ENCODE measurements around the gene DSCAML1. TPM values are rescaled to one million over a fixed set of nuclear protein-coding genes. Genes with fewer than 3 reads are reported as not detected.

The DSCAML1 gene
- total RNA-seq, 1 donor from 2014 or later, result 6.1 TPM

DNA sequence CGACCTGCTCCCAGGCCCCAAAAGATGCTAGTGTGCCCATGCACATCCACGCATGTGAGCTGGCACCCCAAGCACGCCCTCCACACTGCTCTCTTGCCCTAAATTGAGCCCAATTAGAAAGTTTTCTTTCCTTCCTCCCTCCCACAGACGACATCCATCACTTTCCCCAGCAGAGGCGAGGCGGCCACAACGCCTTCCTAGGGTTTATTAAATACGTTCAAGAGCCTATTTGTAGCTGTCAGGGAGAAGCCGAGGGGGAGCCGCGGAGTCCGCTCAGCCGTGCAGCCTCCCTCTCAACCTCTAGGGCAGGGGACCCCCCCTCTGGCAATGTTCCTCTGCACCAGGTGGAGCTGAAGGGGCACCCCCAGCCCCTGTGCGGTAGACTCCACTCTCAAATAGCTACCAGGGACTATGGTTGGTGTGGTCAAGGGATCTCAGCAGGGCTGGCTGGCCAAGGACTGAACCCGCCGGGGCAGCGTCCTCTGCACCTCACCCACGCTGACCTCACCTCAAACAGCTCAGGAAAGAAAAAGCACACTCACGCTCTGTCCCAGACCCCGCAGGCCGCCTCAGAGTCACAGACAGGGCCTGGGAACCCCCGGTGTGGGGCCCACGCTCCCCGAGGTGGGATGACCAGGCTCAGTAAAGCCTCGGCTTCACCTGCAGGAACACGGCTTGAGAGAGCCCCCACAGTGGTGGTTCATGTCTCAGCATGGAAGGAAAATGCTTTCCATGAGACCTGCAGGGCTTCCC, 152.4 kb downstream of the DSCAML1 start:
- FAIRE-seq, result no peak
- DNase-seq (ENCODE audit: low spot score in 2 of 2), result no peak

DNA sequence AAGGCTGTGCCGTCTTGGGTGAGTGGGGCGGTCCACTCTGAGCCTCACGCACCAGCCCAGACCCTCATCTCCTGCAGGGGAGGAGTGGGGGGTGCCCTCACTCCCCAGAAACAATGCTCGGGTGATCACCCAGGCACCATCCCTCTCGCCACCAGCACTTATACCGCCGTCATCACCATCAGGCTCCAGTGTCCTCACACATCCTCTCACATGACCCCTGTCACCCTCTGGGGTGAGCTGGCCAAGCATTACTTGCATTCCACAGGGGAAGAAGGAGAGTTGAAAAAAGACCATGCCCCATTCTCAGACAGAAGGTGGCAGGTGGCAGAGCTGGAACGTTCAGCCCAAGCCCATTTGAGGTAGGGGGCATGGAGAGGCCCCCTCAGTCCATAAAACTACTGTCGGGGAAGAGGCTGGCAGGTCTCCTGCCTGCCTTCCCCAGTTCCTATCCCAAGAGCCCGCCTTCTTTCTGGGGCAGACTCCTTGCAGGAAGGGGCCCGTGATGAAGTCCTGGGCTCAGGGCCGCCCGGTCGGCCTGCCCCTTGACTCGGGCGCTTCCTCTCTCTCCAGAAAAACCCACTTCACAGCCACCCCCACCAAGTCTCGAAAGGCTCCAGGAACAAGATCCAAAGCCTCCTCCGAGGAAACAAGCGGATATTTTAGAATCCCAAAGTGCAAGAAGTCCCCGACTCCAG, 153.3 kb downstream of the DSCAML1 start:
- DNase-seq (ENCODE audit: low spot score in 2 of 2), result no peak

DNA sequence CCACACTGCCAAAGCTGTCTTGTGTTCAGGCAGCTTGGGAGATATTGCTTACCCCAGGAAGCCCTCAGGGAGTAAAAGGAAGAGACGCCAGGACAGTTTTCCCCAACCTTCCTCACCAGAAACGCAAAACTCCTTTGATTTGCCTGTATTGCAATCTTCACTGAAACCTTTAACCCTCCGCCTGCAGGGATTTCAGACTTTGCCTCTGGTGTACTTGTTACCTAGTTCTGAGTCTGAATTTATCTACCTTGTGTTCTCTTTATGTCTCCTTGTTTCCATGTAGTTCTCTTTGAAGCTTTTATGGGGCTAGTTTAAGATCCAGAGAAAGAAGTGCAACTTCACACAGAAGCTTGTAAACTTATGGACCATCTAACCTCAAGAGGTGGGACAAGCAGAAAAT, 154.2 kb downstream of the DSCAML1 start:
- FAIRE-seq (no peak), DNase-seq (ENCODE audit: low spot score in 2 of 2) (no peak)

More for the DNA sequence above, 153.3 kb downstream of the DSCAML1 start:
- no peak for FAIRE-seq

DNA sequence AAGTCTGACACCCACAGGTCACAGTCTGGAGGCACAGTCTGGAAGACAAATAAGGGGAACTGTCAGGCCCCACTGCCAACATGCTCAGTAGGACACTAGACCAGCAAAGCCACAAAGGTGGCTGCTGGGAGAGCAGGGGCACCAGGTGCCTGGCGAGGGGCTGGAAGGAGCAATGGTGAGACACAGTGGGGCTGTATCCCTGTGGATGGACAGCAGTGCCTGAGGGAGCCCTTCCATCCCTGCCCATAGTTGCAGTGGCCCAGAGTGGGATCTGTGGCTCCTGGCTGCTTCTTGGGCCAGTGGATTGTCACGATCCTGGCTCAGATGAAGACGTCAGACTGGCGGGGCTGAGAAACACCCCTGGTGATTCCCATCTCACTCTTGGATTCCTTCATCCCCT, 154.6 kb downstream of the DSCAML1 start:
- no peak for DNase-seq (ENCODE audit: low spot score in 2 of 2)

DNA sequence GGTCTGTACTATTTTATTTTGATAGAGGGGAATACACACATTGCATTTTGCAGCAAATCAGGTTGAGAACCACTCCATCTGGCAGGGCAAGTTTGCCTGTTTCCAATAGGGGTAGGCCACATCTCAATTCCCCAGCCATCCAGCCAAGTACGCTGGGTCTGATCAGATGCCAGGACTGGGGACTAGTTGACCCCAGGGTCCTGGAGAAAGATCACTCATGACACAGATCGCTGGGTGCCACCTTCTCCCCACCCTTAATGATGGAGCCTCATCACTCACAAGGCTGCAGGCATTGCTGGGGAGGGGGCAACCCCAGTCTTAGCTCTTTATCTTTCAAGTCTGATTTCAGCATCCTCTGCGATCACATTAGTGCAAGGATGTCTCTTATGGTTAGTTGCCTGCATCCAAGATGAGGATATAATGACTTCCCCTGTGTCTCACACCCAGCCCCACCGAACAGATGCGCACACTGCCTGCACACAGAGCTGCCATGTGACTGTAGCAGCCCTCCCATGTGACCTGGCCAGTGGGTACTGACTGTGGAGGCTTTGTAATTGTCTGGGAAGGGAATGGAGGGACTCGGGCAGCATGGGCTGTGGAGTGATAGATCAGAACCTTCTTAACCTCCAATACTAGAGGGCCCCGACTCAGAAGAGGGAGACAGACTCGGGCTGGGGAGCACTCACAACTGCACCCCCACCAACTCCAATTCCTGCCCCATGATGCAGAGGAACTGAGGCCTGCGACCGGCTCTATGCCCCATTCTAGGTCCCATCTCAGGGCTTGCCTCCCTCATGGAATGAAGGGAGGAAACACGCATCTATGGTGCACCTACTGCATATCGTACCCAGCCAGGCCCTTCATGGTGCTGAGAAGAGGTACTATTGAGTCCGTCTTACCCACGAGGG, 155.8 kb downstream of the DSCAML1 start:
- FAIRE-seq, result no peak

More for the DNA sequence above, 154.6 kb downstream of the DSCAML1 start:
- no peak for FAIRE-seq

DNA sequence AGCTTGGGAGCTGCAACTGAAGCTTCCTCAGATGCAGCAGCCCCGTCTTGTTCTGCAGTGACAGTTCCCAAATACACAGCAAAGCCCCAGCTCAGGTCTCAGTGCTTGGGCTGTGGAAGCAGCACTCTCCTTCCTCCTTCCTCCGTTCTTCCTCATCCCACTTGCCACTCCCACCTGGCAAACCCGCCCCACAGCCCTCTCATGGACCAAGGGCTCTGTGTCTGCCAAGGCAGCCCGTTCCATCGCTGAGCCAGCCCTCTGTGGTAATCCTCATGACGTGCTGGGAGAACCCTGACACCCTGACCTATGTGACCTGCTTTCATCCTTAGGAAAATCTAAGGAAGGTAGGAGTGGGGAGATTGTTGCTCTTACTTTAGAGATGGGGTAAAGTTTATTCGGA, 157.0 kb downstream of the DSCAML1 start:
- FAIRE-seq (no peak), DNase-seq (ENCODE audit: low spot score in 2 of 2) (no peak)

More for the DNA sequence above, 155.8 kb downstream of the DSCAML1 start:
- DNase-seq (ENCODE audit: low spot score in 2 of 2), result peak; percentile 66

DNA sequence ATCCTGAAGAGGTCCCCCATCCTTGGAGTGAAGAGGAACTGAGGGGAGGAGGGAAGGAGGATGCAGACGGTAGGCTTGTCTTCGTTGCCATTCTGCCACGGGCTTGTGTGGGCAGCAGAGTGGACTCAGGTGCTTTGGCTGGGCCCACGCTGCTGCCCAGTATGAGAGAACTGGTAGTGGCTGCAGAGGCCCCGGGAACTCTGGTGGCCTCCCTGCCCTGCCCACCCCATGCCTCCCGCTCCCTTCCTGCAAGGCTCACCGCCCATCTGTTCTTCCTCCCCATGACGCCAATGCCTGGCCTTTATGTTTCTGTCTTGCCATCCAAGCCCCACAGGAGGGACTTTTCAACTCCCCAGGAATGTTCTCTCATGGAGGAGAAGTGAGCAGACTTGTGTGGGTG, 157.4 kb downstream of the DSCAML1 start:
- FAIRE-seq (no peak), DNase-seq (ENCODE audit: low spot score in 2 of 2) (no peak)

DNA sequence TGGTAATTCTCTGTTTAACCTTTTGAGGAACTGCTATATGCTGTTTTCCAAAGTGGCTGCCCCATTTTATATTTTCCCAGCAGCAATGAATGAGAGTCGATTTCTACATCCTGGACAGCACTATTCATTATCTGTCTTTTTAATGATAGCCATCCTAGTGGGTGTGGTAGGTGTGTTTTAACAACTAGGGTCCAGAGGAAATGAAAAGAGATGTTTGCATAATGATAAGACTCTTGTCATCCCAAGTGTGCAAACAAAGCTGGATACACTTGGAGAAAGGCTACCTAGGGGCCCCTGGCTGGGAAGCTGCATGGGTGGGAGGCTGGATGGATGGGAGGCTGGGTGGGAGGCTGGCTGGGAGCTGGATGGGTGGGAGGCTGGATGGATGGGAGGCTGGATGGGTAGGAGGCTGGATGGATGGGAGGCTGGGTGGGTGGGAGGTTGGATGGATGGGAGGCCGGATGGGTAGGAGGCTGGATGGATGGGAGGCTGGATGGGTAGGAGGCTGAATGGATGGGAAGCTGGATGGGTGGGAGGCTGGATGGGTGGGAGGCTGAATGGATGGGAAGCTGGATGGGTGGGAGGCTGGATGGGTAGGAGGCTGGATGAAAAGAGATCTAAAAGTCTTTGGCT, 158.0 kb downstream of the DSCAML1 start:
- DNase-seq (ENCODE audit: low spot score in 2 of 2) (no peak), FAIRE-seq (no peak)

DNA sequence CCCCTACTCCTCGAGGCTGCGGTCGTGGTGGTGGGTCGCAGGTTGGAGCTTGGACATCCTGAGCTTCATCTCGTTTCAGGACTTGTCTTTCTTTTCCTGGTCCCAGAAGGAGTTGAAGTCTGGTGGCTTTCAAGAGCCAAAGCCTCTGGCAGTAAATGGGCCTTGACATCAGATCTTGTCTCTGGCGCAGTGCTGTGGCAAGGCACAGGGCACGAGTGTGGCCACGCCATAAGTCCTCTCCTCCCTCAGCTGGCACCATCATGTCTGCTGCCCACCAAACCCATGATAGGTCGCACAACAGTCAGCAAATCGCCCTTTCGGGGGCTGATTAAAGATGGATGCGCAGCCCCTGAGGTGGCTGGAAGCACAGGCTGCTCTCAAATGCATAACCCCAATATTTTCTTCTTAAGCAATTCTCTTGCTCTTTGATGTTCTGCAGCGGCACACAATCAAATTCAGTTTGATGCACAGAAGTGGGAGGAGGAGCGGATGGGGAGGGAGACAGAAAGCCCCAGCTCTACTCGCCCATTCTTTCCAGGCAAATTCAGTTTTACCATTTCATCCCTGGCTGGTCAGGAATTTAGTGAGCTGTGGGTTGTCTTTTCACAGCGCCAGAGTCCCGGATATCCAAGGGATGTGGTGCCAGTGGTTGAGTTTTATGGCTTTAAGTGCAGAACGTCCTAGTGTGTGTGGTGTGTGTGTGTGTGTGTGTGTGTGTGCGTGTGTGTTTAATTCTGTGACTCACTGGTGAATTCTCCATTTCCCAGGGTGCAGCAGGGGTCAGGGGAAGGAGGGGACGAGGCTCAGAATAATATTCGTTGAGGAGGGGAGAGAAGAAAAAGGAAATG, 162.0 kb downstream of the DSCAML1 start:
- DNase-seq (ENCODE audit: low spot score in 2 of 2), result no peak
- no peak for FAIRE-seq

DNA sequence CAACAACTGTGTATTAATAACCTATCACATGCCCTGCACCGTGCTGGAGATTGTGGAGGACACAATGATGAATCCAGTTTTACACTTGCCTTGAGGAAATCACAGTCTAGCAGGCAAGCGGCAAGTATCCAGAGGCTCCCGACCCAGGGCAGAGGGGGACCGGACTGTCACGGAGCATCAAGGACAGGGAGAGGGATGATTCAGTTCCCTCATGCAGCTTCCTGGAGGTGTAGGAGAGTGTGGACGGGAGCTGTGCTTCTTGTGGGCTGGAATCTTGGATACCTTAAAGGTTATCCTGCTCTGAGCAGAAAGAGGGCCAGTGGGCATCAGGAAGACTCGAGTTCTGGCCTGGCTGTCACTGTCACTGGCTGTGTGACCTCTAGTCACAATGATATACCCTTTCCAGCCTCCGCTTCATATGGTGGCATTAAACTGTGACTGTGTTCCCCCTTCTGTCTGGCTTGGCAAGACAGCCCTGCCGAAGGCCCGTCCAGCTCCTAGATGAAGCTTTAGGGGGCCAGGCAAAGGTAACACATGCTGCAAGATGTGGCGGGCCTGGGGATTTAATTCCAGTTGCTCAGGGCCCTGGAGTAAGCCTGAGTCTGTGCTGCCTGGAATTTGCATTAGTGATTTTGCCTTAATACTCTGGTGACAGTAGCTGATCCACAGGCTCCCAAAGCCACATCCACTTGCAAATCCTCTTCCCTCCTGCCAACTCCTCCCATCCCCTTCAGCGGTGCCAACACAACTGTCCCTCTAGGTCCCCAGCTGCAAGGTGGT, 162.8 kb downstream of the DSCAML1 start:
- no peak for FAIRE-seq
- DNase-seq (ENCODE audit: low spot score in 2 of 2), result no peak

DNA sequence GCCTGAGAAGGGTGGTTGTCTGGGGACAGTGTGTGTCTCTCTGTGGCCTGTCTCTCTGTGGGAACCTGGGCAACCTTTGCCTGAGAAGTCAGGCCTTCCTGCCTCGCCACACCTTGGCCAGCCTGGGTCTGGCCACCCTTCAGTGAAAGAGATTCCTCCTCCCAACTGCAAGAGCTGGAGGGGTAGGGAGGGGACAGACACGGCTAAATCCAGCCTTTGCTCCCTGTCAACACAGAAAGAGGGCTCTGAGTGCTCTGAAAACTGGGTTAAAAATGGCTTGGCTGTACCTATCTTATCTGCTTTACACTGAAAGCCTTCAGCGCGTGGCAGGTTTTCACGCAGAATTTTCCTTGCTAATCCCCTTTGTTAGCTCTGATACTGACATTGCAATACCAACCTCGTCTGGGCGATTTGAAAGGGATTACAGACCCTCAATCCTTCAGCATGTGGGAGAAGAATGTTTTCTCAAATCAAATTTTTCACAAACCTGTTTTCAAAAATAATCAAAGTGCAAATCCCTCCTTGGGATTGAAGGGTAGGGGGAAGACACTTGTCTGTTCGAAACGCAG, 163.7 kb downstream of the DSCAML1 start:
- DNase-seq (ENCODE audit: low spot score in 2 of 2), result no peak

DNA sequence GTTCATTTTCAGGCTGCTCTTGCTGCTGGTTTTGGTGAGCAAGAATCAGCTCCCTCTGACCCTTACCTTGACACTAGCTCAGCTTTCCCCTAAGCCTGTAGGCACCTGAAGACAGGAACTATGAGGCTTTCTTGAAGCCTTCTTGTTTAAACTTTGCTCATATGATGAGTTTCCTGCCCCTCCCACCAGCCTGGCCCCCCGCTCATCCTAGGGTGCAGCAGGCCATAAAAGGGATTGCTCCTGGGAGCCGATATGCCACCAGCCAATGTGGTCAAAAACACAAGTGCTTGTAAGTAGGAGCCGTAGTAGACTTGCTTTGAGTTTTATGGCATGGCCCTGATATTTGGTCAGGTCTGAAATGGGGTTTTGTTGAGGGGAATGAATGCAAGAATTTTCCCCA, 164.7 kb downstream of the DSCAML1 start:
- DNase-seq (ENCODE audit: low spot score in 2 of 2) (no peak), FAIRE-seq (no peak)

More for the DNA sequence above, 163.7 kb downstream of the DSCAML1 start:
- no peak for FAIRE-seq

DNA sequence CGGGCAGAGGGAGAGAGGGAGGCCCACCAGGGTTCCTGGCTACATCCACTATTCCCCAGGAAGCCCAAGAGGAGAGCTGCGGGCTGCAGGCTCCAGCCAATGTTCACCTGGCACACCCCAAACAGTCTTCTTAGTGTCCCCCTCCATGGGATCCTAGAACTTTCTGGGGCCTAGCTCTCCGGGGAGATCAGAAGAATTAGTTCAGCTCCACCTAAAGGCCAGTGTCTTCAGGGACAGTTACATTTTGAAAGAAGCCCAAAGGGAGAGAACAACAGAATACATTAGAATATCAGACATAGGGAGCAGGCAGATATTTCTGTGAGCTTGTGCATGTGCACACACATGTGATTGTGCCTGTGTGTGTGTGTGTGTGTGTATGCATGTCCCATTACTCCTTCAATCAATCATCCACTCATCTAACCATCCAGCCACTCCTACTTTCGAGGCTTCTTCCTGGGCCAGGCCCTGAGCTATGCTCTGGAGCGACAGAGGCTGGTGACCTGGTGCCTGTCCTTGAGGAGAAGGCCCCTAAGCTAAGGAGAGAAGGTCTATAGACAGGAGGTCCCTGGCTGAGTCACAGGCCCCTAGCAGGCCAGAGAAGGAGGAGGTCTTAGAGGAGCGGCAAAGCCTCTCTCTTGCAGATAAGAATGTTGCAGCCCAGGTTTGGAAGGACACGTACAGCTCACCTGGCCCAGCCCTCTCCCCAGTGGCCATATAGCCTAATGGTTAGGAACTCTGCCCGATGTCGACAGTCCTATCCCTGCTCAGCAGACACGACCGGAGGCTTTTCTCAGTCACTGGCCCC, 165.5 kb downstream of the DSCAML1 start:
- FAIRE-seq (no peak), DNase-seq (ENCODE audit: low spot score in 2 of 2) (no peak)

DNA sequence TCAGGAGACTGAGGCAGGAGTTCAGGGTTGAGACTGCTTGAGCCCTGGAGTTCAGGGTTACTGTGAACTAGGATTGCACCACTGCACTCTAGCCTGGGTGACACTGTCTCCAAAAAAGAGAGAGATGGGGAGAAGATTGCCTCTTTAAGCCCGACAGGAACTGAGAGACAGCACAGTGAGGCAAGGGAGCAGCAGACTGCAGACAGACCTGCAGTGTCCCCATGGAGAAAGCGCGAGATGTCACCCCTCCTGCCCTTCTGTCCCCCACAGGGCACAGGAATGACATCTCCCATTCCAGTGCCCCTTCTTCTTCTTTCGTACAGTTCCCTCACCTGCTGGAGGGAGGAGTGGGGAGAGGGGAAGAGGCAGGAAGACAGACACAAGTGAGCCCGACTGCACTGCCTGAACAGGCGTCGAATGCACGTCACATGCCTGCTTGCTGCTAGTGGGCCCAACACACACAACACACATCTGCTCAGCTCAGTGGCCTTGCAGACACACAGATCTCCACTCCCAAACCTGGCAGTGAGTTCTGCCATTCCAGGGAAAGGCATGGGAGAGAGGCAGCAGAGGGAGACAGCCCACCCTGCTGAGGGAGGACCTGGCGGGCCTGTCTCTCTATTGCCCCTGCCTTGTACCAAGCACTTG, 167.0 kb downstream of the DSCAML1 start:
- no peak for DNase-seq (ENCODE audit: low spot score in 2 of 2)
- no peak for FAIRE-seq

DNA sequence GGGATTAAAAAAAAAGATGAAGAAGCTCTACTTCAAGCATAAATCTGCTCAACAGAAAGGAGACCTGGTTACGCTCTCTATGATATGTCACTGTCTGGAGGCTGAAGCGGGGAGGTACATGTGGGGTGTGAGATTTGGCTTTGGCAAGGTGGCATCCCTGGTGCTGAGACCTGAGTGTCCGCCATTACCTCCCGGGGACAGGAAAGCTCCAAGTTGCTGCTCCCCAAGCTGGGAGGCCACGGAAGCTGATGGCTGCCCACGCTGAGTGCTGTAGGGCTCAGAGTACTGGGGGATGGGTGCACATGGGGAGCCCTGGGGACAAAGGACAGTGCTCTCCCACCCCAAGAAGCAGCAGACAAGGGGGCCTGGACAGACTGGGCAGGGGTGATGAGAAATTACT, 167.9 kb downstream of the DSCAML1 start:
- DNase-seq (ENCODE audit: low spot score in 2 of 2) (no peak), FAIRE-seq (no peak)

DNA sequence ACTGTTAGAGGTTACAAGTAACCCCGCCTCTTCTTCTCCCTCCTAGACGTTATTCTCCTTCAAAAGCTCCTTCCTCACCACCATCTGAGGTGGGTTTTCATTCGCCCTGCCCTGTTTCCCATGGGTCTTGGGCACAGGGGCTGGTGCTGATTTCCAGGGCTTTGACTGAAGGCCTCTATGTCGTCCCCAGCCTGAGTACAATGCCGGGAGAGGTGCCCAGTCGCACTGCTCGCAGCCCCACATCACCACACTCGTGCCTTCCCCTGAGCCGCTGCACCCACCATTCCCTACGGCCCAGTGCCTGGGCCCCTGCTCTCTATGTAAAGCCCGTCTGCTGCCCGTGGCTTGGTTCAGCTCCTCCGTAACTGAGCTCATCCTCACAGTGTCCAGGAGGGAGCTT, 169.8 kb downstream of the DSCAML1 start:
- FAIRE-seq, result no peak
- peak in 1 of 2 donors; percentile 24 for DNase-seq (ENCODE audit: low spot score in 2 of 2)

DNA sequence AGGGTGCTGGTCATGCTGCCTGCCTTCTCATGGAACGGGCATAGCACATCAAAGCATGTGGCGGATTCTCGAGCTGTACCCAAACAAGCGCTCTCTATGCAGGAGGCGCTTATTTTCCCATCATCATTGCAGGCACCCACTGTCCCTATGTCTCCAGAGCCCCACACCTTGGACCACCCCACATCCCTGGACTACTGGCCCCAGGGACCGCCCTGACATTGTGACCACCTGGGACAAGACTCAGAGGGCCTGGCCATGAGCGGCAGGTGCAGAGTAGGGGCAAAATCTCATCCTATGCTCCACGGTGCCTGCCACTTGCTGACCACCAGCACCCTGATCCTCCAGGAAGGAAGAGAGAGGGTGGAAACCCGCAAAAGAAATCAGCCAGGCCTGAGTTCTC, 170.4 kb downstream of the DSCAML1 start:
- DNase-seq (ENCODE audit: low spot score in 2 of 2) (no peak), FAIRE-seq (no peak)
